HCT116 (cell line): Measurements from ENCODE around the gene ECE1.

Experiments
- EGR1 ChIP-seq: IDR thresholded peaks from 2 replicates; pipeline ENCODE4 v1.6.1; 2012; ENCODE audit warnings: low read depth
- FOSL1 ChIP-seq: IDR thresholded peaks from 2 replicates; pipeline ENCODE4 v1.6.1; 2012; ENCODE audit warnings: low read depth
- MAX ChIP-seq: IDR thresholded peaks from 2 replicates; pipeline ENCODE4 v1.6.1; 2012
- POLR2A ChIP-seq: IDR thresholded peaks from 2 replicates; pipeline ENCODE4 v1.7.0; 2011; ENCODE audit warnings: borderline replicate concordance; ENCODE audit not compliant: insufficient read depth, insufficient read length; ENCODE audit errors: extremely low read depth
- RAD21 ChIP-seq: IDR thresholded peaks from 2 replicates; pipeline ENCODE4 v1.6.1; 2012; ENCODE audit warnings: low read depth, mild to moderate bottlenecking
- TF ChIP-seq, protein P1 (sequence below), 3 experiments: fragments of 200-600 bp in 1 of 3; sonication (generic) in 1 of 3; IDR thresholded peaks in 2 of 3; conservative IDR thresholded peaks in 1 of 3; 2 replicates each; pipeline ENCODE4 v1.5.1; 2012 to 2017; ENCODE audit warnings: low read depth in 2 of 3, low read length in 2 of 3, antibody characterized with exemption in 1 of 3, borderline replicate concordance in 1 of 3, control low read depth in 1 of 3, mild to moderate bottlenecking in 1 of 3, mixed read lengths in 1 of 3, mixed run types in 1 of 3, moderate library complexity in 1 of 3; ENCODE audit not compliant: insufficient read depth in 1 of 3

DNA sequence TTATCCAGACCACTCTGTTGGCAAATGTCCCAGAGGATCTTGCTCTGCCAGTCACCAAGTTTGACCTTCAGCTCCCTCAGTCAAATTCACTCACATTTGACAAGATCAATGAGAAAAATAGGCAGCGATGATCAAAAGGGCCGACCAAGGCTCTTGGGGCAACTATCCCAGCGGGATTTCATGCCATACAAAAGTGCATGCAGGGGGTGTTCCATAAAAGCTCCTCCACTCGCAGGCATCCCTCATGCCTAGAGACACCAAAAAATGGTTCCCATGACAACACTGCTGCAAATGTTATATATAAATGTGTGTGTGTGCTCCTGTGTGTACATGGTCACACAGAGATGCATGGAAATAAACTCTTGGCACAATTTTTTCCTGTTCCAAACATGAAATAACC, 97.4 kb downstream of the ECE1 start:
- TF ChIP-seq, protein P1, sequence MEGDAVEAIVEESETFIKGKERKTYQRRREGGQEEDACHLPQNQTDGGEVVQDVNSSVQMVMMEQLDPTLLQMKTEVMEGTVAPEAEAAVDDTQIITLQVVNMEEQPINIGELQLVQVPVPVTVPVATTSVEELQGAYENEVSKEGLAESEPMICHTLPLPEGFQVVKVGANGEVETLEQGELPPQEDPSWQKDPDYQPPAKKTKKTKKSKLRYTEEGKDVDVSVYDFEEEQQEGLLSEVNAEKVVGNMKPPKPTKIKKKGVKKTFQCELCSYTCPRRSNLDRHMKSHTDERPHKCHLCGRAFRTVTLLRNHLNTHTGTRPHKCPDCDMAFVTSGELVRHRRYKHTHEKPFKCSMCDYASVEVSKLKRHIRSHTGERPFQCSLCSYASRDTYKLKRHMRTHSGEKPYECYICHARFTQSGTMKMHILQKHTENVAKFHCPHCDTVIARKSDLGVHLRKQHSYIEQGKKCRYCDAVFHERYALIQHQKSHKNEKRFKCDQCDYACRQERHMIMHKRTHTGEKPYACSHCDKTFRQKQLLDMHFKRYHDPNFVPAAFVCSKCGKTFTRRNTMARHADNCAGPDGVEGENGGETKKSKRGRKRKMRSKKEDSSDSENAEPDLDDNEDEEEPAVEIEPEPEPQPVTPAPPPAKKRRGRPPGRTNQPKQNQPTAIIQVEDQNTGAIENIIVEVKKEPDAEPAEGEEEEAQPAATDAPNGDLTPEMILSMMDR (IDR thresholded peaks at IDR 0.05 in 2 of 3, conservative IDR thresholded peaks at IDR 0.05 in 1 of 3; ENCODE audit: borderline replicate concordance in 1 of 3, insufficient read depth in 1 of 3, low read depth in 2 of 3, low read length in 2 of 3): no peak
- no peak for TF ChIP-seq MAX
- no peak for TF ChIP-seq EGR1
- no peak for TF ChIP-seq FOSL1
- no peak for TF ChIP-seq RAD21
- TF ChIP-seq POLR2A: no peak
